ENCODE results near the gene NUDT12. TPM values are rescaled to one million over a fixed set of nuclear protein-coding genes. Genes with fewer than 3 reads are reported as not detected.

The NUDT12 gene
- total RNA-seq, 2 donors from 2014 or later = 0.39 to 1.3 TPM

GRCh38 chr5:103522586-103522985 lies 40.0 kb downstream of the NUDT12 start:
- Mint-ChIP-seq H3K36me3 (ENCODE audit: low read depth) (no peaks in the 10 kb centered on the region), H3K4me1 (no peaks in the 10 kb centered on the region), H3K27me3 (peaks cover 3% of the 10 kb centered on the region), H3K9me3 (no peaks in the 10 kb centered on the region), H3K27ac (no peak overlapping the region), H3K4me3 (no peak overlapping the region)
- ATAC-seq (replicated peaks) = no peak

- no peaks in the 10 kb centered on the region for H3K4me1 Mint-ChIP-seq
- H3K36me3 Mint-ChIP-seq (ENCODE audit: low read depth) = no peaks in the 10 kb centered on the region
Measured at GRCh38 chr5:103519550-103519949, 43.0 kb downstream of the NUDT12 start.

GRCh38 chr5:103514371-103514770 lies 48.2 kb downstream of the NUDT12 start:
- no peaks in the 10 kb centered on the region for H3K9me3 Mint-ChIP-seq
- no peak for ATAC-seq (replicated peaks)

More at GRCh38 chr5:103519550-103519949, 43.0 kb downstream of the NUDT12 start:
- Mint-ChIP-seq H3K4me3 (no peak overlapping the region), H3K27me3 (peaks cover 8% of the 10 kb centered on the region), H3K27ac (no peak overlapping the region), H3K9me3 (no peaks in the 10 kb centered on the region)
- no peak for ATAC-seq (replicated peaks)

GRCh38 chr5:103513701-103514100 lies 48.9 kb downstream of the NUDT12 start:
- no peak for ATAC-seq (replicated peaks)
- Mint-ChIP-seq H3K36me3 (ENCODE audit: low read depth) (no peaks in the 10 kb centered on the region), H3K4me1 (no peaks in the 10 kb centered on the region), H3K27me3 (peaks cover 5% of the 10 kb centered on the region), H3K27ac (no peak overlapping the region), H3K4me3 (no peak overlapping the region), H3K9me3 (no peaks in the 10 kb centered on the region)

More at GRCh38 chr5:103514371-103514770, 48.2 kb downstream of the NUDT12 start:
- Mint-ChIP-seq H3K27ac (no peak overlapping the region), H3K4me1 (no peaks in the 10 kb centered on the region), H3K27me3 (peaks cover 5% of the 10 kb centered on the region), H3K4me3 (no peak overlapping the region), H3K36me3 (ENCODE audit: low read depth) (no peaks in the 10 kb centered on the region)

GRCh38 chr5:103512500-103512899 lies 50.1 kb downstream of the NUDT12 start:
- Mint-ChIP-seq H3K27me3 (peaks cover 5% of the 10 kb centered on the region), H3K9me3 (no peaks in the 10 kb centered on the region), H3K4me3 (no peak overlapping the region), H3K4me1 (no peaks in the 10 kb centered on the region), H3K36me3 (ENCODE audit: low read depth) (no peaks in the 10 kb centered on the region), H3K27ac (no peak overlapping the region)
- ATAC-seq (replicated peaks) = no peak

- ATAC-seq (replicated peaks) = no peak
- Mint-ChIP-seq H3K4me1 (no peaks in the 10 kb centered on the region), H3K27me3 (peaks cover 11% of the 10 kb centered on the region), H3K4me3 (no peak overlapping the region), H3K27ac (no peak overlapping the region), H3K36me3 (ENCODE audit: low read depth) (no peaks in the 10 kb centered on the region), H3K9me3 (no peaks in the 10 kb centered on the region)
Measured at GRCh38 chr5:103511554-103511885, 51.1 kb downstream of the NUDT12 start.

GRCh38 chr5:103510851-103511553 lies 51.6 kb downstream of the NUDT12 start:
- Mint-ChIP-seq H3K9me3 (no peaks in the 10 kb centered on the region), H3K4me3 (no peak overlapping the region), H3K27me3 (peaks cover 13% of the 10 kb centered on the region), H3K27ac (no peak overlapping the region), H3K36me3 (ENCODE audit: low read depth) (no peaks in the 10 kb centered on the region), H3K4me1 (no peaks in the 10 kb centered on the region)
- ATAC-seq (replicated peaks) = no peak

- no peak for ATAC-seq (replicated peaks)
- Mint-ChIP-seq H3K4me3 (no peak overlapping the region), H3K27ac (no peak overlapping the region), H3K4me1 (no peaks in the 10 kb centered on the region), H3K36me3 (ENCODE audit: low read depth) (no peaks in the 10 kb centered on the region), H3K27me3 (peaks cover 9% of the 10 kb centered on the region), H3K9me3 (no peaks in the 10 kb centered on the region)
Measured at GRCh38 chr5:103505581-103506305, 56.8 kb downstream of the NUDT12 start.

GRCh38 chr5:103503066-103503465 lies 59.5 kb downstream of the NUDT12 start:
- Mint-ChIP-seq H3K4me1 (no peaks in the 10 kb centered on the region), H3K4me3 (no peak overlapping the region), H3K27me3 (peaks cover 12% of the 10 kb centered on the region), H3K9me3 (no peaks in the 10 kb centered on the region), H3K27ac (no peak overlapping the region), H3K36me3 (ENCODE audit: low read depth) (no peaks in the 10 kb centered on the region)
- no peak for ATAC-seq (replicated peaks)

- H3K9me3 Mint-ChIP-seq = no peaks in the 10 kb centered on the region
- no peaks in the 10 kb centered on the region for H3K4me1 Mint-ChIP-seq
- no peak overlapping the region for H3K4me3 Mint-ChIP-seq
- no peaks in the 10 kb centered on the region for H3K36me3 Mint-ChIP-seq (ENCODE audit: low read depth)
- peaks cover 12% of the 10 kb centered on the region for H3K27me3 Mint-ChIP-seq
- H3K27ac Mint-ChIP-seq = no peak overlapping the region
- ATAC-seq (replicated peaks) = no peak
Measured at GRCh38 chr5:103502662-103503061, 59.9 kb downstream of the NUDT12 start.

Data from activated T-helper 17 cell treated with anti-CD3 and anti-CD28 coated beads, Interleukin-2, amount 50 U/mL, for 72 hours (primary cell).